ENCODE results near the gene PSMA3.

The PSMA3 gene

GRCh38 chr14:58307597-58308316 lies 63.1 kb downstream of the PSMA3 start:
- ChIA-PET CTCF (no interaction called here), POLR2A (interaction anchor here (2.3 kb wide), 1 partner anchor 10 kb away, joined by 12 read pairs; the partner anchor contains the start of gene ARID4A)
- no peaks in the 10 kb centered on the region for H3K9me3 ChIP-seq (ENCODE audit: control insufficient read depth, insufficient read depth, low read depth, low read length)
- no peak overlapping the region for H3K27ac ChIP-seq (ENCODE audit: extremely low read depth, low read depth, low read length)
- TF ChIP-seq, protein P1, sequence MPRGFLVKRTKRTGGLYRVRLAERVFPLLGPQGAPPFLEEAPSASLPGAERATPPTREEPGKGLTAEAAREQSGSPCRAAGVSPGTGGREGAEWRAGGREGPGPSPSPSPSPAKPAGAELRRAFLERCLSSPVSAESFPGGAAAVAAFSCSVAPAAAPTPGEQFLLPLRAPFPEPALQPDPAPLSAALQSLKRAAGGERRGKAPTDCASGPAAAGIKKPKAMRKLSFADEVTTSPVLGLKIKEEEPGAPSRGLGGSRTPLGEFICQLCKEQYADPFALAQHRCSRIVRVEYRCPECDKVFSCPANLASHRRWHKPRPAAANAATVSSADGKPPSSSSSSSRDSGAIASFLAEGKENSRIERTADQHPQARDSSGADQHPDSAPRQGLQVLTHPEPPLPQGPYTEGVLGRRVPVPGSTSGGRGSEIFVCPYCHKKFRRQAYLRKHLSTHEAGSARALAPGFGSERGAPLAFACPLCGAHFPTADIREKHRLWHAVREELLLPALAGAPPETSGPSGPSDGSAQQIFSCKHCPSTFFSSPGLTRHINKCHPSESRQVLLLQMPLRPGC (tag by site-specific recombination; IDR thresholded peaks at IDR 0.05), result no peak
- TF ChIP-seq ZBTB8A (tag by site-specific recombination; IDR thresholded peaks at IDR 0.05) (no peak), EGR2 (tag by site-specific recombination; IDR thresholded peaks at IDR 0.05; ENCODE audit: low read depth) (peak; percentile 32; the same call in 1 of the 2 replicates), ZNF510 (tag by site-specific recombination; IDR thresholded peaks at IDR 0.05; ENCODE audit: insufficient replicate concordance) (no peak), ZBTB20 (tag by site-specific recombination; IDR thresholded peaks at IDR 0.05) (no peak), ZNF549 (tag by site-specific recombination; IDR thresholded peaks at IDR 0.05) (no peak), ZNF571 (tag by site-specific recombination; IDR thresholded peaks at IDR 0.05) (no peak), ZFHX2 (tag by site-specific recombination; conservative IDR thresholded peaks at IDR 0.05) (peak; percentile 12; the same call in 1 of the 2 replicates), ZNF221 (tag by site-specific recombination; IDR thresholded peaks at IDR 0.05; ENCODE audit: borderline replicate concordance) (no peak)
- no peak overlapping the region for H3K4me3 ChIP-seq (ENCODE audit: low read depth, low read length)
- H3K36me3 ChIP-seq (ENCODE audit: control insufficient read depth in 2 of 2, insufficient read depth in 1 of 2, low read length in 2 of 2), result peaks cover 31 to 44% of the 10 kb centered on the region in 2 experiments
- peaks cover 9% of the 10 kb centered on the region; the same call in 1 of the 2 replicates for H3K4me1 ChIP-seq (ENCODE audit: control insufficient read depth, insufficient read depth, low read length)

- no peaks in the 10 kb centered on the region for H3K9me3 ChIP-seq (ENCODE audit: control insufficient read depth, insufficient read depth, low read depth, low read length)
- ChIA-PET CTCF (no interaction called here), POLR2A (interaction anchor here (0.8 kb wide), 1 partner anchor 11 kb away, joined by 3 read pairs; the partner anchor contains the start of gene ARID4A)
- peaks cover 9% of the 10 kb centered on the region; the same call in 1 of the 2 replicates for H3K4me1 ChIP-seq (ENCODE audit: control insufficient read depth, insufficient read depth, low read length)
- no peak overlapping the region for H3K27ac ChIP-seq (ENCODE audit: extremely low read depth, low read depth, low read length)
- H3K36me3 ChIP-seq (ENCODE audit: control insufficient read depth in 2 of 2, insufficient read depth in 1 of 2, low read length in 2 of 2), result peaks cover 26 to 33% of the 10 kb centered on the region in 2 experiments
- TF ChIP-seq KLF16 (tag by site-specific recombination; IDR thresholded peaks at IDR 0.05), result no peak
- TF ChIP-seq ZNF416 (tag by site-specific recombination; IDR thresholded peaks at IDR 0.05), result no peak
- TF ChIP-seq ZBTB49 (tag by site-specific recombination; IDR thresholded peaks at IDR 0.05; ENCODE audit: low read depth), result no peak
- no peak for TF ChIP-seq ZNF555 (tag by site-specific recombination; conservative IDR thresholded peaks at IDR 0.05)
- no peak for TF ChIP-seq ZNF670 (tag by site-specific recombination; IDR thresholded peaks at IDR 0.05; ENCODE audit: low read depth)
- TF ChIP-seq TRIM28 (IDR thresholded peaks at IDR 0.05; ENCODE audit: borderline replicate concordance, low read length), result no peak
- TF ChIP-seq OVOL3 (tag by site-specific recombination; IDR thresholded peaks at IDR 0.05), result no peak
- no peak for TF ChIP-seq ZNF549 (tag by site-specific recombination; IDR thresholded peaks at IDR 0.05)
- TF ChIP-seq, protein P2, sequence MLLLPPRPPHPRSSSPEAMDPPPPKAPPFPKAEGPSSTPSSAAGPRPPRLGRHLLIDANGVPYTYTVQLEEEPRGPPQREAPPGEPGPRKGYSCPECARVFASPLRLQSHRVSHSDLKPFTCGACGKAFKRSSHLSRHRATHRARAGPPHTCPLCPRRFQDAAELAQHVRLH (tag by site-specific recombination; IDR thresholded peaks at IDR 0.05), result no peak
- no peak for TF ChIP-seq MEIS1 (CRISPR knock-in tag; IDR thresholded peaks at IDR 0.05; ENCODE audit: borderline replicate concordance)
- TF ChIP-seq ZNF404 (tag by site-specific recombination; IDR thresholded peaks at IDR 0.05), result no peak
- no peak overlapping the region for H3K4me3 ChIP-seq (ENCODE audit: low read depth, low read length)
These were observed 64.4 kb downstream of the PSMA3 start for GRCh38 chr14:58309086-58309485.

Measured in HEK293 (cell line).